Endodermal cell (in vitro differentiated cells): ENCODE results near the gene GLYATL1B. TPM values are rescaled to one million over a fixed set of nuclear protein-coding genes. Genes with fewer than 3 reads are reported as not detected.
"Not testable (repeated sequence)": the region's sequence is repeated elsewhere in the genome, so short reads cannot be mapped to it uniquely, and the experiment has no call there.

Source experiments
- DNase-seq: peaks from one replicate; pipeline ENCODE4 v3.0.0-alpha.2; 2017
- H3K27ac ChIP-seq: 2 replicates; pipeline ENCODE4 v1.5.1; 2013; ENCODE audit warnings: mild to moderate bottlenecking, low read depth, low read length, moderate library complexity
- H3K27me3 ChIP-seq: 2 replicates; pipeline ENCODE4 v1.6.1; 2013; ENCODE audit warnings: mild to moderate bottlenecking, low read length, moderate library complexity; ENCODE audit not compliant: insufficient read depth, control insufficient read depth, poor library complexity, severe bottlenecking
- H3K36me3 ChIP-seq: 2 replicates; pipeline ENCODE4 v1.7.0; 2013; ENCODE audit warnings: mild to moderate bottlenecking, low read length, moderate library complexity; ENCODE audit not compliant: control insufficient read depth, insufficient read depth
- H3K4me1 ChIP-seq: one replicate; pipeline ENCODE4 v1.7.0; 2013; ENCODE audit warnings: low read length; ENCODE audit not compliant: control insufficient read depth, insufficient read depth
- H3K4me3 ChIP-seq: 2 replicates; pipeline ENCODE4 v1.5.1; 2013; ENCODE audit warnings: mild to moderate bottlenecking, low read length, moderate library complexity
- H3K9ac ChIP-seq: 2 replicates; pipeline ENCODE4 v1.6.1; 2013; ENCODE audit warnings: mild to moderate bottlenecking, low read length, moderate library complexity; ENCODE audit not compliant: poor library complexity, severe bottlenecking; ENCODE audit errors: extremely low read depth
- H3K9me3 ChIP-seq: 2 replicates; pipeline ENCODE4 v1.6.1; 2013; ENCODE audit warnings: mild to moderate bottlenecking, low read length, moderate library complexity; ENCODE audit not compliant: control insufficient read depth
- H3K27ac Mint-ChIP-seq: 2 replicates; pipeline ENCODE4 v1.8.0; 2020; ENCODE audit warnings: mixed read lengths
- H3K27me3 Mint-ChIP-seq: 2 replicates; pipeline ENCODE4 v1.8.0; 2021; ENCODE audit warnings: mild to moderate bottlenecking, mixed read lengths; ENCODE audit not compliant: insufficient read depth
- H3K36me3 Mint-ChIP-seq: 2 replicates; pipeline ENCODE4 v1.8.0; 2020; ENCODE audit warnings: low read depth, mixed read lengths
- H3K4me1 Mint-ChIP-seq: 2 replicates; pipeline ENCODE4 v1.8.0; 2020; ENCODE audit warnings: mixed read lengths
- H3K4me3 Mint-ChIP-seq: 2 replicates; pipeline ENCODE4 v1.8.0; 2020; ENCODE audit warnings: mild to moderate bottlenecking, moderate library complexity, mixed read lengths
- H3K9me3 Mint-ChIP-seq: 2 replicates; pipeline ENCODE4 v1.8.0; 2020; ENCODE audit warnings: mild to moderate bottlenecking, mixed read lengths
- WGBS, 2 experiments: methylation state at CpG; one replicate each; pipeline versions ENCODE4 v1.1.5 to v1.1.7; 2013; ENCODE audit warnings: missing lambda C conversion rate in 2 of 2, mixed read lengths in 1 of 2; ENCODE audit not compliant: insufficient coverage in 1 of 2, insufficient read length in 1 of 2; 5-methylcytosine and 5-hydroxymethylcytosine counted together
- total RNA-seq, 2 donors: library from RNA; stranded (reverse); fragmentation: NEBNext Ultra II Directional in 1 of 2; extraction: Animal tissue kit (Norgen Biotek cat#: 25700) in 1 of 2; gene quantifications; 2 replicates in 1 of 2; 3 replicates in 1 of 2; pipeline ENCODE4 v1.2.1, GENCODE V29; 2021
- TF ChIP-seq, protein P1 (sequence below): fragments of 200-600 bp; sonication (generic); conservative IDR thresholded peaks from 2 replicates; pipeline ENCODE4 v1.5.0; 2021; ENCODE audit warnings: antibody characterized with exemption, mild to moderate bottlenecking

The GLYATL1B gene
- total RNA-seq, 2 donors from 2014 or later: not detected

DNA sequence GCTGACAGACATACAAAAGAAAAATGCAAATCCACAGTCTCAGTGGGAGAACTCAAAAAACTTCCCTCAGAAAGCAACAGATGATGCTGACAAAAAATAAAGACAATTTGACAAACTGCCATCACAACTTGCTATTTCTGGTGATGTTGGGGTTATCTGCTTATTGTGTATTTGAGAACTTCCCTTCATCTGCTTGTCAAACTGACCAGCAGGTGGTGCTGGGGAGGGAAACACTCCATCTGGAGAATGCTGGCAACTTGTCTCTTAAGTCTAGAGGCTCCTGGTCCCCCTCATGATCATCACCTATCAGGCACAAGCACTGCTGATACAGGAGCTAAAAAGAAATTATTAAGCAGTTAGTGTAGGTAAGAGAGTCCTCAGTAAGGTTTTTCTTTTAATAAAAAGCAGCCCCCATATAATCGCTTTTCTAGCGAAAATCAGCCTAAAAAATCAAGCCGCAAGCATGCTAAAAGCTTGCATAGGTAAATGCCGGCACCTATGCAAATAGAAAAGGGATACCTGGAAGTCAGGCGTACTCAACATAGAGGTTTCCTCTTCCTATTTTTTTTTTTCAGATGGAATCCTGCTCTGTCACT lies 11.1 kb downstream of the GLYATL1B start:
- no peaks in the 10 kb centered on the region for H3K4me1 ChIP-seq
- no peak overlapping the region for H3K27ac ChIP-seq
- WGBS, 2 experiments: 92 to 100% methylated on average over 5 of the region's 5 CpGs

DNA sequence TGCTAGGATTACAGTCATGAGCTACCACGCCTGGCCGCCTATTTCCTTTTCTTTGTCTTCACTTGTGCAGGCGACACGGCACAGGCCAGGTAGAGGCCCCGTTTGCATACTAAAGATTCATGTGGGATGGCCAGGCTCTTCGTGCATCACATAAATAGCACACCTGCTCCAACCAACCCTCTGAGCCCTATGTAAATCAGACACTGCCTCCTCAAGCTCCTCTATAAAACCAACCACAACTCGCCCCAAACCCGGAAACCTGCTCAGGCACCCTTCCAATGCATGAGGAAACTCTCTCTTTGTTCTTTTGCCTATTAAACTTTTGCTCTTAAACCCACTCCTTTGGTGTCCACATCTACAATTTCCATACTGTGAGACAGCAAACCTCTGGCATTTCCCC lies 11.8 kb downstream of the GLYATL1B start:
- not testable (repeated sequence) for H3K4me1 ChIP-seq, H3K36me3 Mint-ChIP-seq, H3K9ac ChIP-seq, H3K36me3 ChIP-seq, DNase-seq, H3K4me3 ChIP-seq, H3K9me3 ChIP-seq, H3K27ac ChIP-seq, H3K27ac Mint-ChIP-seq, H3K9me3 Mint-ChIP-seq, H3K4me3 Mint-ChIP-seq, H3K4me1 Mint-ChIP-seq, H3K27me3 ChIP-seq
- H3K27me3 Mint-ChIP-seq: peaks cover 38% of the 10 kb centered on the region
- WGBS, 2 experiments: 88 to 100% methylated on average over 1 to 7 of the region's 8 CpGs

More for the DNA sequence above, 11.1 kb downstream of the GLYATL1B start:
- Mint-ChIP-seq H3K4me3 (no peak overlapping the region), H3K27ac (no peak overlapping the region), H3K27me3 (peaks cover 37% of the 10 kb centered on the region), H3K36me3 (no peaks in the 10 kb centered on the region), H3K9me3 (no peaks in the 10 kb centered on the region), H3K4me1 (peaks cover 3% of the 10 kb centered on the region)
- Histone ChIP-seq H3K9ac (no peak overlapping the region), H3K9me3 (no peaks in the 10 kb centered on the region), H3K27me3 (no peaks in the 10 kb centered on the region), H3K4me3 (no peak overlapping the region), H3K36me3 (no peaks in the 10 kb centered on the region)
- TF ChIP-seq, protein P1, sequence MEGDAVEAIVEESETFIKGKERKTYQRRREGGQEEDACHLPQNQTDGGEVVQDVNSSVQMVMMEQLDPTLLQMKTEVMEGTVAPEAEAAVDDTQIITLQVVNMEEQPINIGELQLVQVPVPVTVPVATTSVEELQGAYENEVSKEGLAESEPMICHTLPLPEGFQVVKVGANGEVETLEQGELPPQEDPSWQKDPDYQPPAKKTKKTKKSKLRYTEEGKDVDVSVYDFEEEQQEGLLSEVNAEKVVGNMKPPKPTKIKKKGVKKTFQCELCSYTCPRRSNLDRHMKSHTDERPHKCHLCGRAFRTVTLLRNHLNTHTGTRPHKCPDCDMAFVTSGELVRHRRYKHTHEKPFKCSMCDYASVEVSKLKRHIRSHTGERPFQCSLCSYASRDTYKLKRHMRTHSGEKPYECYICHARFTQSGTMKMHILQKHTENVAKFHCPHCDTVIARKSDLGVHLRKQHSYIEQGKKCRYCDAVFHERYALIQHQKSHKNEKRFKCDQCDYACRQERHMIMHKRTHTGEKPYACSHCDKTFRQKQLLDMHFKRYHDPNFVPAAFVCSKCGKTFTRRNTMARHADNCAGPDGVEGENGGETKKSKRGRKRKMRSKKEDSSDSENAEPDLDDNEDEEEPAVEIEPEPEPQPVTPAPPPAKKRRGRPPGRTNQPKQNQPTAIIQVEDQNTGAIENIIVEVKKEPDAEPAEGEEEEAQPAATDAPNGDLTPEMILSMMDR: peak; percentile 82
- peak; percentile 83 for DNase-seq

DNA sequence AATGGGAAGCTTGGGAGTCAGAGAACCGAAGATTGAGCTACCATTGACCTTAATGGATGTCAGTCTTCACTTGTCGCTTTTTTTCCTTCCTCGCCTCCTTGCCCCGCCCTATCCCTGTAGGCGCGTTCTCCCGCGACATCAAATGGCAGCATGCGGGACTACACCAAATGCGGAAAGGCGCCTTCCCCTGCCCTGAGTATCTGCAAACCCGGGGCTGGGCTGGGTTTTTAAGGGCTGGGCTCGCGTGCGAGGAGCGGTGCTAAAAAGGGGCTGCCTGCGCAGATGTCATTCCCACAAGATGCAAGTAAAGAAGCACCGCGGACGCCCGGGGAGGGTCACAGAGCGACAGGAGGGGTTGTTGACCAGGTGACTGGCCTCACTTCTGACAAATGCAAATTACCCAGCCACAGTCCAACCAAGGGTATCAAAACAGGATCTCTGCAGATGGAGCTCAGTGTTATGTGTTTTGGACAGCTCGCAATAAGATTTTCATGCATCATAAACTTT lies 16.2 kb downstream of the GLYATL1B start:
- DNase-seq: peak; percentile 95
- peak overlapping the region; percentile 40 for H3K27ac Mint-ChIP-seq
- H3K9me3 Mint-ChIP-seq: no peaks in the 10 kb centered on the region
- no peaks in the 10 kb centered on the region for H3K36me3 ChIP-seq
- TF ChIP-seq, protein P1: peak; percentile 55
- H3K9me3 ChIP-seq: no peaks in the 10 kb centered on the region
- H3K27me3 ChIP-seq: no peaks in the 10 kb centered on the region
- 46 to 70% methylated on average over 7 to 23 of the region's 23 CpGs for WGBS, 2 experiments
- peaks cover 7% of the 10 kb centered on the region for H3K4me1 Mint-ChIP-seq
- peak overlapping the region; percentile 53 for H3K4me3 Mint-ChIP-seq
- H3K4me3 ChIP-seq: no peak overlapping the region
- peaks cover 67% of the 10 kb centered on the region for H3K27me3 Mint-ChIP-seq
- no peak overlapping the region for H3K27ac ChIP-seq
- no peaks in the 10 kb centered on the region for H3K4me1 ChIP-seq
- no peak overlapping the region for H3K9ac ChIP-seq
- H3K36me3 Mint-ChIP-seq: no peaks in the 10 kb centered on the region
